GM12864 (cell line): Measurements from ENCODE around the gene RNF144A.
"Not testable (repeated sequence)": the region's sequence is repeated elsewhere in the genome, so short reads cannot be mapped to it uniquely, and the experiment has no call there.

ENCODE experiments used
- DNase-seq: peaks from one replicate; pipeline ENCODE4 v3.0.0-alpha.2; 2011; ENCODE audit warnings: low read depth
- H3K4me3 ChIP-seq: 2 replicates; pipeline ENCODE4 v1.5.1; 2011; ENCODE audit warnings: mild to moderate bottlenecking, low read depth, low read length, control low read depth
- TF ChIP-seq, protein P1 (sequence below): IDR thresholded peaks from 2 replicates; pipeline ENCODE4 v1.5.1; 2011; ENCODE audit warnings: low read depth, mild to moderate bottlenecking, moderate library complexity, low read length, control low read depth, inconsistent platforms; ENCODE audit errors: missing control alignments

Gene RNF144A

DNA sequence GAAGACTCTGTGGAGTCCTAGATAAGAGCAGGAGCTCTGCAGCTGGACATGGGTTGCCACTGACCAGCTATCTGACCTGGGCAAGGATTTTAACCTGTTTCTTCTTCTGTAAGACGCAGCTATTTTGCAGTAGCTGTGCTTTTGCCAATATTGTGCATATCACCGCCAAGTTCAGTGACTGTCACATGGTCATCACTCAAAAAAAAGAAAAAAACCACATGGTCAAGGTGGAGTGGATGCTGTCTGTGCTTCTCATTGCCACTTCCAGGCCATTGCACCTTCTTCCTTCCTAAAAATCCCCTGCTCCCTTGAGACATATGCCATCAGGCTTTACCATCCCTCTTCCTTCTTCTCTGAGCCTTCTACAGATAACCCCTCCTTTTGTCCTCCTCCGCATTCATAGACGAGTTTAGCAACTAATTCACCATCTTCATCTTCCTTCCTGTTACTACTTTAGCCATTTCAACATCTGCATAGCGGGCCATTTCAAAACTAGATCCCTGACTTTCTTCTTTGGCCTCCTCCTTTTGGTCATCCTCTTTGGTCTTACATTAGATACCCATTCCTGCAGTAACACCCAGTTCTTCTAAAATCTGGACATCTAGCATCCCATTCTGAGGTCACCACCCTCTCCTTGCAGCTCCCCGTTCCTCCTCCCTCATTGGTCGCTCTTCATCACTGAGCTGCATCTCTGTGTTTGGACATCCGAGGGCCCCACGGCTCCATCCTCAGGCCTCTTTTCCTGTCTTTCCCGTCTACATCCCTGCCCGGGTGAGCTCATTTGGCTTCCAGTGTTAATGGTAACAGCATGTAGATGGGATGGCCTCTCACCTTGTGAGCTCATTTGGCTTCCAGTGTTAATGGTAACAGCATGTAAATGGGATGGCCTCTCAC, 17.8 kb downstream of the RNF144A start:
- H3K4me3 ChIP-seq, result no peak overlapping the region
- TF ChIP-seq, protein P1, sequence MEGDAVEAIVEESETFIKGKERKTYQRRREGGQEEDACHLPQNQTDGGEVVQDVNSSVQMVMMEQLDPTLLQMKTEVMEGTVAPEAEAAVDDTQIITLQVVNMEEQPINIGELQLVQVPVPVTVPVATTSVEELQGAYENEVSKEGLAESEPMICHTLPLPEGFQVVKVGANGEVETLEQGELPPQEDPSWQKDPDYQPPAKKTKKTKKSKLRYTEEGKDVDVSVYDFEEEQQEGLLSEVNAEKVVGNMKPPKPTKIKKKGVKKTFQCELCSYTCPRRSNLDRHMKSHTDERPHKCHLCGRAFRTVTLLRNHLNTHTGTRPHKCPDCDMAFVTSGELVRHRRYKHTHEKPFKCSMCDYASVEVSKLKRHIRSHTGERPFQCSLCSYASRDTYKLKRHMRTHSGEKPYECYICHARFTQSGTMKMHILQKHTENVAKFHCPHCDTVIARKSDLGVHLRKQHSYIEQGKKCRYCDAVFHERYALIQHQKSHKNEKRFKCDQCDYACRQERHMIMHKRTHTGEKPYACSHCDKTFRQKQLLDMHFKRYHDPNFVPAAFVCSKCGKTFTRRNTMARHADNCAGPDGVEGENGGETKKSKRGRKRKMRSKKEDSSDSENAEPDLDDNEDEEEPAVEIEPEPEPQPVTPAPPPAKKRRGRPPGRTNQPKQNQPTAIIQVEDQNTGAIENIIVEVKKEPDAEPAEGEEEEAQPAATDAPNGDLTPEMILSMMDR, result no peak
- DNase-seq, result no peak

DNA sequence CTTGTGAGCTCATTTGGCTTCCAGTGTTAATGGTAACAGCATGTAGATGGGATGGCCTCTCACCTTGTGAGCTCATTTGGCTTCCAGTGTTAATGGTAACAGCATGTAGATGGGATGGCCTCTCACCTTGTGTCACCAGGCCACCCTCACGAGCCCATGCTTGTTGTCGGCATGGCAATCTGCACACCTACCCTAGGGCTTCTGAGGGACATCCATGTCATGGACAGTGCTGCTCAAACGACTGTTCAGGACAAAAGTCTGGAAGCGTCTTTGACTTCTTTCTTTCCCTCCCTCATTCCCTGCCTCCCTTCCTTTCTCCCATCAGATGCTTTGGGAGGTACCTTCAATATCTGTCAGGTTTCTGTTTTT, 18.4 kb downstream of the RNF144A start:
- DNase-seq, H3K4me3 ChIP-seq: not testable (repeated sequence)

DNA sequence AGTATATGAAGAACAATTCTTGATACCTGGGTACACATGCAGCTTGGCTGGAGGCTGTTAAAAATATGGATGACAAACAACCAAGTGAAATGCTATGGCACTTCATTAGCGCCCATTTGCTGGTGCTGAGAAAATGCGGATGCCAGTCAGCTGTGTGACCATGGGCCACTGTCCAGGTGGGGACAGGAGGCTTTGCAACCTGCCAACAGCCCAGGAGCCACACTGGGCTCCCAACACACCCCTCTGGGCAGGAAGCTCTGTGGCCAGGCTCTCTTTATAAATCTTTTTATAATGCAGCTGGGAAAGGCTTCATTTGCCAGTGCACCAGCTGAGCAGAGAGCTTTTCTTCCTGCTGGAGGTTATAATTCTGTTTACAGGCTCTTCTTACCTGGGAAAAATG, 19.9 kb downstream of the RNF144A start:
- TF ChIP-seq, protein P1, result no peak
- DNase-seq, result no peak
- H3K4me3 ChIP-seq, result no peak overlapping the region

DNA sequence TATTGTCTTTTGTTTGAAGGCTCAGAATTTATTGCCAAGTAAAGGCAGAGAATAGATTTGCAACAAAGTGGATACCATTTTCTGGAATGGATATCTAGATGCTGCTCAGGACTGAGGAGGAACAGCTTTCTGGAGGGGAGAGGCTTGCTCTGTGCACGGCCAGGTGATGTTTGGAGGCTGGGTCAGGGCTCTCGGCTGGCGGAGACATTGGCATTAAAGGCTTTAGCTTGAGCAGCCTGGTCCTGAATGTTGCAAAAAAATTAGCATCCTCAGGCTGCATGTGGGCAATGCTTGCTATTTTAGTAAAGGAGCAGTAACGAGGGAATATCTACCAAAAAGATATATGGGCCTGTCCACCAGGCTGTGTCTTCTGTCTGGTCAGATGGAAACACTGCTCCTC, 20.4 kb downstream of the RNF144A start:
- no peak for DNase-seq
- TF ChIP-seq, protein P1, result no peak
- H3K4me3 ChIP-seq, result no peak overlapping the region

DNA sequence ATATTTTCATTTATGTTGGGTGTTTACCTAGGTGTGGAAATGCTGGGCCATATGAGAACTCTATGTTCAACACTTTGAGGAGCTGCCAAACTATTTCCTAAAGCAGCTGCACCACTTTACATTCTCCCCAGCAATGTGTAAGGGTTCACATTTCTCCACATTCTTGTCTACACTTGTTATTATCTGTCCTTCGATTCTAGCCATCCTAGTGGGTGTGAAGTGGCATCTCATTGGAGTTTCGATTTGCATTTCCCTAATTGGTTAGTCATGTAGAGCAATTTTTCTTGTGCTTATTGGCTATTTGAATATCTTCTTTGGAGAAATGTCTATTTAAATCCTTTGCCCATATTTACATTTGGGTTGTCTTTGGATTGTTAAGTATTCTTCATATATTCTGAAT, 21.9 kb downstream of the RNF144A start:
- no peak for DNase-seq
- no peak overlapping the region for H3K4me3 ChIP-seq
- TF ChIP-seq, protein P1, result no peak

DNA sequence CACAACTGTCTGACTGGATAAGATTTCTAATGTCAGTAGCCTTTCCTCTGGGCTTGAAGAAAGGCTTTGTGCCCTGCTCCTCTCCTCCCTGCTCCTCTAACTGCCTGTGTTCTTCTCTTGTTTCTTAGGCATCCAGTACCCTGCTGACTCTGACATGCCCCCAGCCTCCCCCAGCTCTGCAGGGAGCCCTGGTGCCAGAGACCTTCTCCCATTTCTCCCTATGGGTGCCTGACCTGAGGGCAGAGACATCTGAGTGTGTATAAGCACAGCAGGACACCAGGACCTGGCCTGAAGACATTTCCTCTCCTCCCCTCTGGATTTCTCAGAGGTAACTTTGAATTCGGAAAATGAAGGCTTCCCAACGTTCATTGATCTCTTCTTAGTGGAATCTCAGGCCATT, 23.6 kb downstream of the RNF144A start:
- TF ChIP-seq, protein P1, result no peak
- H3K4me3 ChIP-seq, result no peak overlapping the region
- DNase-seq, result no peak

DNA sequence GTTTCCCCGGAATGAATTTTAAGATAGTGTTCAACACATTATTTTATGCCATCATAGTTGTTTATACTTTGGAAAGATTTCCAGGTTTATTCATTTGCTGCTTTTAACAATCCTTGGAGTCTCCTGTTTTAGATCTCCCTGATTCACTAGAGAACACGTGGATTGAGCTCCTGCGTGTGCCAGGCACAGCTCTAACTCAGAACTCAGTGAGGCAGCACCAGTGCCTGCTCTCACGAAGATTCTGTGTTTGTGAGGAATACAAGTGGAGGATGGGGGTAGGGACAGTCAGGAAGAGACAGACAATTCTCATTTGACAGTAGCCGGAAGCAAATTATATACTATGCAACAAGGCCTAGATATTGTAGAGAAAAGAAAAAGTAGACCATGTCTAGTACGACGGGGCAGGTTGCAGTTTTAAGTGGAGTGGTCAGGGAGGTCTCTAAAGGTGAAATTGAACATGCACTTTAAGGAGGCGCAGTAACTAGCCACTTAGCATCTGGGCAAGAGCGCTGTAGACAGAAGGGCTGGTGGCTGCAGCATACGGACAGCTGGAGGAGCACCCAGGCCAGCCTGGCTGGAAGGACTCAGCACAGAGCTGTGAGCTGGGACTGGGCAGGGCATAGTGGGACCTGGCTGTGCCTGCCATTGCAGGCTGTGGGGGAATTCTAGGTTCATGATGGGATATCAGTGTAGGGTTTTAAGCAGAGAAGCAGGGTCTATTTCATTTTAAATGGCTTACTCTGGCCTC, 24.3 kb downstream of the RNF144A start:
- DNase-seq, result no peak
- TF ChIP-seq, protein P1, result no peak
- H3K4me3 ChIP-seq, result no peak overlapping the region
